GM18502 (cell line): Measurements from ENCODE around the gene PLA2G12B.
"Not testable (repeated sequence)": the region's sequence is repeated elsewhere in the genome, so short reads cannot be mapped to it uniquely, and the experiment has no call there.

ENCODE experiments used
- ATAC-seq: cut with Tn5 transposase; IDR thresholded peaks from one replicate; pipeline ENCODE4 v1.9.1; 2021; ENCODE audit warnings: mild to moderate bottlenecking; ENCODE audit not compliant: unreplicated experiment, poor library complexity

The PLA2G12B gene, protein sequence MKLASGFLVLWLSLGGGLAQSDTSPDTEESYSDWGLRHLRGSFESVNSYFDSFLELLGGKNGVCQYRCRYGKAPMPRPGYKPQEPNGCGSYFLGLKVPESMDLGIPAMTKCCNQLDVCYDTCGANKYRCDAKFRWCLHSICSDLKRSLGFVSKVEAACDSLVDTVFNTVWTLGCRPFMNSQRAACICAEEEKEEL

DNA sequence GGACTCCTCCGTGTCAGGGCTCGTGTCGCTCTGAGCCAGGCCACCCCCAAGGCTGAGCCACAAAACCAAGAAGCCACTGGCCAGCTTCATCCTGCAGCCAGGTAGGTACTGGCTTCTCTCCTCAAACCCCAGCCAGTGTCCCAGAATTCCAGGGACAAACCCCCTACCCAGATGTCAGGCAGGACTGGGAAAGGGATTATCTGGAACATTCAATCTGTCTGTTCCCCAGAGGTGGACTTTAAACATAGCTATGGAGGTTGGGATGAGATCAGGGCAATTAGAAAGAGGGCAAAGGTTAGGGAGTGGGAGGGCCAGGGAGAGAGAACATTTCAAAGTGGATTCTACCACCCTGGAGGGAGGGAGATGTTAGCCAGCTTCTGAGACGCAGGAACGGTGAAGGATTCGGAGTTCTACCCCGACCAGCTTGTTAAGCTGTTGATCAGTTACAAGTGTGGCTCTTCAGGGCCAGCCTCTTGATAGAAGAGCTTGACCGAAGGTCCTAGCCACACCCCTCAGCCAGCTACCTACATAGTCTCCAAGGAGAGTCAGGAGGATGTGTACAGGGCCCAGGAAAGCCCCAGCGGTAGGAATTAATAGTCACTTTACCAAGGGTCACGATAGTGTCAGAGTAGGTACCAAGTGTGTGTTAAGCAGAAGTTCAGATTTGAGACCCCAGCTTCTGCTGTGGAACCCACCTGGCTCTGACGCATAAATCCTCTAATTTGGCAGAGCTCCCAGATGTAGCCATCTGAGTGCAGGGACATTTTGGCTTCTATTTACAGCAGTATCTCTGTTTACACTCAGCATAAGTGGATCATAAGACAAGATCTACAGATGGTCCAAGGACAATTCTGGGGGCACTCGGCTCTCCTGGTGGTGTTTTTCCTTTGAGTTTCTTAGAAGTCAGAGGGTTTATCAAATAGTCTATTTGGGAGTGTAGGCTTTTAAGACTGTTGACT lies at the start of gene PLA2G12B:
Gene PLA2G12B, minus strand, starts transcription at position 211 of the 959 bp plus-strand sequence. Its CDS starts 121 bp downstream, at position 90.
- ATAC-seq: no peak

DNA sequence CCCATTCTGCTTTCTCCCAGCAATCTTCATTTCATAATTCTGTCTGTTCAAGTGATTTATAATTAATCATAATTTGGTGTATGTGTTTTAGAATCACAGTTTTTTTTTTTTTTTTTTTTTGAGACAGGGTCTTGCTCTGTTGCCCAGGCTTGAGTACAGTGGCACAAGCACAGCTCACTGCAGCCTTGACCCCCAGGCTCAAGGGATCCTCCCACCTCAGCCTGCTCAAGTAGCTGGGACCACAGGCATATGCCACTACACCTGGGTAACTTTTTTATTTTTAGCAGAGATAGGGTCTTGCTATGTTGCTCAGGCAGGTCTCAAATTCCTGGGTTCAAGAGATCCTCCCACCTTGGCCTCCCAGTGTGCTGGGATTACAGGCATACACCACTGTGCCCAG lies 49.2 kb upstream of the PLA2G12B start:
- no peak for ATAC-seq

DNA sequence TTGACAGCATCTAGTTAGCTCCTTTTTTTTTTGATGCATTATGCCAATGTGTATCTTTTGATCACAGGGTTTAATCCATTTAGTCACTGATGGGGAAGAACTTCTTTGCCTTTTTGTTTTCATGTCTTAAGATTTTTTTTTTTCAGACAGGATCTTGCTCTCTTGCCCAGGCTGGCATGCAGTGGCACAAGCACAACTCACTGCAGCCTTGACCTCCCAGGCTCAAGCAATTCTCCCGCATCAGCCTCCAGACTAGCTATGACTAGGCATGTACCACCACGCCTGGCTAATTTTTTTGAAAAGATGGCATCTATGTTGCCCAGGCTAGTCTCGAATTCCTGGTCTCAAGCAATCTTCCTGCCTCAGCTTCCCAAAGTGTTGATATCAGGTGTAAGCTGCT lies 46.4 kb upstream of the PLA2G12B start:
- ATAC-seq: no peak

DNA sequence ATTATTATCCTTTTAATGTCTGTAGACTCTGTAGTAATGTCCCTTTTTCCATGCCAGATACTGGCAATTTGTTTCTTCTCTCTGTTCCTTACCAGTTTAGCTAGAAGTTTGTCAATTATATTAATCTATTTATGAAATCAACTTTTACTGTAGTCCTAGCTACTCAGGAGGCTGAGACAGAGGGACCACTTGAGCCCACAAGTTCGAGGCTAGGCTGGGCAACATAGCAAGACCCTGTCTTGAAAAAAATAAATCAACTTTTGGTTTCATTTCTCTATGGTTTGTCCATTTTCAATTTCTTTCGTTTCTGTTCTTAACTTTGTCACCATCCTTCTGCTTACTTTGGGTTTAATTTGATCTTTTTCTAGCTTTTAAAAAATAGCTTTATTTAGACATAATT lies 42.5 kb upstream of the PLA2G12B start:
- no peak for ATAC-seq

DNA sequence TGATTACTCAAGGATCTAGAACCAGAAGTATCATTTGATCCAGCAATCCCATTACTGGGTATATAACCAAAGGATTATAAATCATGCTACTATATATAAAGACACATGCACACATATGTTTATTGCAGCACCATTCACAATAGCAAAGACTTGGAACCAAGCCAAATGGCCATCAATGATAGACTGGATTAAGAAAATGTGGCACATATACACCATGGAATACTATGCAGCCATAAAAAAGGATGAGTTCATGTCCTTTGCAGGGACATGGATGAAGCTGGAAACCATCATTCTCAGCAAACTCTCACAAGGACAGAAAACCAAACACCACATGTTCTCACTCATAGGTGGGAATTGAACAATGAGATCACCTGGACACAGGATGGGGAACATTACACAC lies 40.9 kb upstream of the PLA2G12B start:
- ATAC-seq: not testable (repeated sequence)

DNA sequence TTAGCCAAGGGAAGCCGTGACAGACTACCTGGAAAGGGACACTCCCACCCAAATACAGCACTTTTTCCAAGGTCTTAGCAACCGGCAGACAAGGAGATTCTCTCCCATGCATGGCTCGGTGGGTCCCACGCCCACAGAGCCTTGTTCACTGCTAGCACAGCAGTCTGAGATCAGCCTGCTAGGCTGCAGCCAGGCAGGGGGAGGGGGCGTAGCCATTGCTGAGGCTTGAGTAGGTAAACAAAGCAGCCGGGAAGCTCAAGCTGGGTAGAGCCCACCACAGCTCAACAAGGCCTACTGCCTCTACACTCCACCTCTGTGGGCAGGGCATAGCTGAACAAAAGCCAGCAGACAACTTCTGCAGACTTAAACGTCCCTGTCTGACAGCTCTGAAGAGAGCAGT lies 35.2 kb upstream of the PLA2G12B start:
- not testable (repeated sequence) for ATAC-seq

DNA sequence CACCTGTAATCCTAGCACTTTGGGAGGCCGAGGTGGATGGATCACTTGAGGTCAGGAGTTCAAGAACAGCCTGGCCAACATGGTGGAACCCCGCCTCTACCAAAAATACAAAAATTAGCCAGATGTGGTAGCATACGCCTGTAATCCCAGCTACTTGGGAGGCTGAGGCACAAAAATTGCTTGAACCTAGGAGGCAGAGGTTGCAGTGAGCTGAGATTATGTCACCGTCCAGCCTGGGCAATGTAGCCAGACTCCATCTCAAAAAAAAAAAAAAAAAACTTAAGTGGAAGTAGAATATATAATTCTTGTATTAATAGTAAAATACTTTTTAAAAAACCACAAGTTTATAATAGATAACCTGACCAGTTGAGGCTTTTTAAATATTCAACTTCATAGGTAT lies 30.0 kb upstream of the PLA2G12B start:
- not testable (repeated sequence) for ATAC-seq

DNA sequence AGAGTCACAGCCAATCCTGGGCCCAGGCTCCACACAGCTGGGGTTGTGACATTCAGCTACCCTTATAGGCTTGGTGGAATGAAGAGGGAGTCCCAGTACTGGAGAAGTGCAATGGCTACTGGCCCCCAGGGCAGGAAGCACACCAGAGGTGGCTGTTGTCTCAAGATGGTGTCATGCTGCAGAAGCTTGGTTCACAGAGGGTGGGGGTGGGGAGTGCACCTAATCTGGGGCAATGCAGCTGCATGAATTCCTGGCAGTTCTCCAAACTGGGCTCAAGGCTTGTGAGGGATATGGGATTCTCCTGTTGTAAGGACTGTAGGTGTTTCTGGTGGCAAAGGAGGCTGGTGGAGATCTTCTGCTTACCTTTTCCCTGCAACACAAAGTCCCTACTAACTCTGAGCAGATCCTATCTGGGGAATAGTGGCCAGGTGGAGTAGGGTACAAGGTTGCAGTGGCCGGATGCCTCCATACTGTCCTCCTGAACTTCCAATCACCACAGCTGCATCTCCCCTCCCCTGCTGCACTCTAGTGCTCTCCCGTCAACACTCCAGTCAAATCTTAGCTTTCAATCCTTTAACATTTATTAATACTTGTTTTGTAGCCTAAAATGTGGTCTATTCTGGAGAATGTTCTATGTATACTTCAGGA lies 27.4 kb upstream of the PLA2G12B start:
- ATAC-seq: no peak

DNA sequence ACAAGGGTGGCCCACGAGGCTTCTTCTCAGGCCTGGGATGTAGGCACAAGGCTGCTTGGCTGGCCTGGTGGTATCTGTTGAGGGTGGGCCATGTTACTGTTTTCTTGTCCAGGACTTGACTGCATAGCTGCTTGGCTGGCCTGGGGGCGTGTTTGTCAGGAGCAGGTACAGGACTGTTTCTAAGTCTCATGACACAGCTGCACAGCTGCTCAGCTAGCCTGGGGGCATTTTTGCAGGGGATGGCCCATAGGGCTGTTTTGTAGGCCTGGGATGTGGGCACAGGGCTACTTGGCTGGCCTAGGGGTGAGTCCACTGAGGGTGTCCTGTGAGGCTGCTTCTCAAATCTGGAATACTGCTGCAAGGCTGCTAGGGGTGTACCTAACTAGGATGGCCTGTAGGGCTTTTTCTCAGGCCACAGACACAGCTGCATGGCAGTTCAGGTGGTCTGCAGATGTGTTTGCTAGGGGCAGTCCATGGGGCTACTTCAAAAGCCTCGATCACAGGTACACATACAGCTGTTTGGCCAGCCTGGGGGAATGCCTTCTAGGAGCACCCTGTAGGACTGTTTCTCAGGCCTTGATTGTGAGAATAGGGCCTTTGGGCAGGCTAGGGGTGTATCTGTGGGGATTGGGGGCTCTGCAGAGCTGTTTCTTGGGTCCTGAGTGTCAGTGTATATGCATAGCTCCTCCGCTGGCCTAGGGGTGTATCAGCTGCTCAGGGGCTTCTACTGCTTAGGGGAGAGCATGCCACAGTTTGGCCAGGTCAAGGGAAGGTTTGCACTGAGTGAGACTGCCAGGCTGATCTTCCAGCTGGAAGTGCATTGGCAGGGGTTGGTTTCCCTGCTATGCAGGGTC lies 26.6 kb upstream of the PLA2G12B start:
- no peak for ATAC-seq

DNA sequence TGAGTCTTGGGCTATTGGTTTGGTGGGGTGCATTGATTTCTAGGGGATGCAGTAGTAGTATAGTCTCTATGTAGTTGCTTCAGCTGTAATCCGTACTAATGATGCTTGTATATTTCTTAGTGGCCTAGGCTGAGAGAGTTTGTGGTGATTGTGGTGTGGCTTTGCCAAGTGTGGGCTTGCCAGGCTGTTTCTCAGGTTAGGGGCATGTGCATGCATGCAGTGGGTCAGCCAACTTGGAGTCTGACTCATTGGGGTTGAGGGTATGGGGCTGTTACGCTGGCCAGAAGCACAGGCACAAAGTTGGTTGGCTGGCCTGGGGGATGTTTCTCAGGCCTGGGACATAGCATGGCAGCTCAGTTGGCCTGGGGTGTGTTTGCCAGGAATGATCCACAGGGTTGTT lies 25.7 kb upstream of the PLA2G12B start:
- no peak for ATAC-seq

DNA sequence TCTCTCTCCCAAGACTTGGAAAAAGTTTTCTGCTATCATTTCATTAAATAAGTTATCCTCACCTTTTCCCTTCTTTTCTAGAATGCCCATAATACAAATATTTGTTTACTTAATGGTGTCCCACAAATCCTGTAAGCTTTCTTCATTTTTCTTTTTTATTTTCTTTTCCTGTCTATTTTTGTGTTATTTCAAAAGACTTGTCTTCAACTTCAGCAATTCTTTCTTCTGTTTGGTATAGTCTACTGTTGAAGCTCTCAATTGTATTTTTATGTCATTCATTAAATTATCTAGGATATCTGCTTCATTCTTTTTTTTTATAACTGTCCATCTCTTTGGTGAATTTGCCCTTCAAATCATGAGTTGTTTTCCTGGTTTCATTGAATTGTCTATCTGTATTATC lies 25.1 kb upstream of the PLA2G12B start:
- ATAC-seq: no peak

DNA sequence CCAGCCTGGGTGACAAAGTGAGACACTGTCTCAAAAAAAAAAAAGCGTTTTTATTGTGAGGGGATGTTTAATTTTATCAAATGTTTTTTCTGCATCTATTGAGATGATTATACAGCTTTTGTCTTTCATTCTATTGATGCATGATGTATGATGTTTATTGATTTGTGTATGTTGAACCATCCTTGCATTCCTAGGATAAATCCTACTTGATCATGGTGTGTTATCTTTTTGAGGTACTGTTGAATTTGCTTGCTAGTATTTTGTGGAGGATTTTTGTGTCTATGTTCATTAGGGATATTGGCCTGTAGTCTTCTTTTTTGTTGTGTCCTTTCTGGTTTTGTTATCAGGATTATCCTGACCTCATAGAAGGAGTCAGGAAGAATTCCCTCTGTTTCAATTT lies 22.3 kb upstream of the PLA2G12B start:
- ATAC-seq: no peak

DNA sequence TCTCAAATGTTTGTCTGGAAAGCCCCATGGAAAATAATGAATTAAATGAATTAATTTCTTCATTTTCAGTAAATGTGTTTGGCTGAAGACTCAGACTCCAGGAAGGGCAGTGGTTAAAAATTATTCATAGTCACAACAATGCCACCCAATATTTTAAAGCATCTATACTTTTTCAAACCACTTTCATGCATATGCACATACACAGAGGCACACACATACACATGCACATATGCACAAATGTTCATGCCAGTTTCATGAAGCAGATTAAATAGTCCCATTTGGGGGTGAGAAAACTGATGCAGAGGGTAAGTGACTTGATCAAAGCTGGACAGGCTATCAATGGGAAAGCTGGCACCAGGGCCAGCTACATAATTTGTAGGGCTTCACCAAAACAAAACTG lies 1.4 kb upstream of the PLA2G12B start:
- no peak for ATAC-seq

DNA sequence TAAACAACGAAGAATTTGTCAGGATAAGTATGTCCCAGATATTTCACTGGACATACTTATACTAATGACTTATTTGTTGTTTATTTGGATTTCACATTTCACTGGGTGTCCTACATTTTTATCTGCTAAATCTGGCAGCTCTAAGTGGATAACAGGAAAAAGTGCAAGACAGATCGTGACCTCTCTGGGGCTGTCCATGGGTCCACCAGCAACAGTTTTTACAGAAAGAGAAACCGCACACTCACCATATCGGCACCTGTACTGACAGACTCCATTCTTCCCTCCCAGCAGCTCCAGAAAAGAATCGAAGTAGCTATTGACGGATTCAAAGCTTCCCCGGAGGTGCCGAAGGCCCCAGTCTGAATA lies 393 bp downstream of the PLA2G12B start:
- ATAC-seq: no peak

DNA sequence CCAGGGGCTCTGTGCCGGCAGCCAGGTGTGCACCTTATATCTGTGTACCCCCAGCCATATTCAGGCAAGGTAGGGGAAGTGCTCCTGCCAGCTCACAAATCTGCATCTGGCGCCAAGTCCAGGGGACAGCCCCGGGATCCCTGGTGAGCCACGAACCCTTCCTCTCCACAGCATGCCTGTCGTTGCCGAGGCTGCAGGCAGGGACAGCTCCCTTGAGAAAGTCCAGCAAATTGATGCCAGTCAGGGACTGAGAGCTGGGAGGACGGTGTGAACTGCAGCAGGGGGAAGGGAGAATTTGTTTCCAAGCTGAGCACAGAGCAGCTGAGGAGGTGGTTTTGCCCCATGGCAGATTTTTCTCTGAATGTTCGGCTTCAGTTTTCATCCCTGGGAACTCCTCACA lies 919 bp downstream of the PLA2G12B start:
- no peak for ATAC-seq

DNA sequence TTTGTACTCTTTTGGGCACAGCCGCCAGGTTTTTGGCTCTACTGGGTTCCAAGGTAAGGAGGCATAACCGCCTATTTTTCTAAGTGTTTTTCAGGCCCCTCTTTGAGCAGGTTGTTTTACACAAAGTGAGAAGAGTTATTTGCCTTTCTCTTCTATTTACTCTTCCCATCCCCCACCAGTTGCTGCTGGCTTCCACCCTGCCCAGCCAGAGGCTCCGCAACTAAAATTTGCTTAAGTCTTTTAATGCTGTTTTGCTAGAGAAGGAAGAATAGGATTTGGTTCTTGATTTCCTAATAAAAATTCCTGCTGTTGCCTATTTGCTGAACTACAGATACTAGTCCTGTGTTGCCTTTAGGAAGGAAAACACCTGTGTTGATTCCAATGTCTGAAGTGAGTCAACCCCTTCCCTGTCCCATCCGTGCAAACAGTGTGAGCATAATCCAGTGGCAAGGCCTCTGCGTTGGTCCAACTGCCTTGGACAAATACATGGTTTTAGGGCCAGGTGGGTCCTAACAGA lies 1.9 kb downstream of the PLA2G12B start:
- no peak for ATAC-seq

DNA sequence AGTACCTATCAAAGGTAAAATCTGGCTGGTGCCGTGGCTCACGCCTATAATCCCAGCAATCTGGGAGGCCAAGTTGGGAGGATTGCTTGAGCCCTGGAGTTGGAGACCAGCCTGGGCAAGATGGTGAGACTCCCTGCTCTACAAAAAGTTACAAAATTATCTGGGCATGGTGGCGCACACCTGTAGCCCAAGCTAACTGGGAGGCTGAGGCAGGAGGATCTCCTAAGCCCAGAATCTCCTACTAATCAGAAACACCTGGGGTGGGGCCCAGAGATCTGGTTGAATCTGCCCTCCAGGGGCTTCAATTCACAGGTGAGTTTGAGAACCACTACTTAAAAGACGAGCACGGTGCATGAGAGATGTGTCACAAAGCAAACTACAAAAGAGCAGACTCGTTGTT lies 2.4 kb downstream of the PLA2G12B start:
- ATAC-seq: no peak

DNA sequence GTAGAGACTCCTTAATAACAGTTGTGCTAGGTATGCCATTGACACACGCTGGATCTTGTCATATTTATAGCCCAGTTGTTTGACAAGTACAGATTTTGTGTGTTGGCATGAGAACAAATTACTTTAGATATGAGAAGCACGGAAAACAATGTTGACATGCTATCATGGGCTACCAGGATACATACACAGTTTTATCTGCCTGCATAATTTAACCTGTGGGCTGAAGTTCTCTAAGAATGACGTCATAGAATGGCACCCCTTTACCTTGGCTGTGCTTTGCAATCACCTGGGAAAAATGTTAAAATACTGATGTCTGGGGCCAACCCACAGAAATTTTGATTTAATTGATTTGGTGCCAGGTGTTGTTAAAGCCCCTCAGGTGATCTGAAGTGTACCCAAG lies 2.8 kb downstream of the PLA2G12B start:
- no peak for ATAC-seq

DNA sequence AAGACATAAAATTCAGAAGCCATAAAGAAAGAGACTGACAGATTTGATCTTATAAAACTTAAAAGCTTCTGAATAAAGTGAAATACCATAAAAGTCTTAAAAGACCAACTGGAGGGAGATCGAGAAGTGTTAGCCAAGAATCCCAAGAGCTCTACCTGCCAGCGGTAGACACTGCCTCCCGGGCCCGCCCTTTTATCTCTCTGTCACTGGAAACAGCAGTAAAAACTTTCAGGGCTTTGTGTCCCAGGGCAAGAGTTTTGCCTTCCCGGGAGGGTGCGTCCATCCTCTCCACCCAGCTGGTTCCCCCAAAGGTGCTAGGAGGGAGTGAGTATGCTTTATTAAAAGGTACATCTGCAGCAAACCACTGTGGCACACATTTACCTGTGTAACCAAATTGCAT lies 5.8 kb downstream of the PLA2G12B start:
- no peak for ATAC-seq

DNA sequence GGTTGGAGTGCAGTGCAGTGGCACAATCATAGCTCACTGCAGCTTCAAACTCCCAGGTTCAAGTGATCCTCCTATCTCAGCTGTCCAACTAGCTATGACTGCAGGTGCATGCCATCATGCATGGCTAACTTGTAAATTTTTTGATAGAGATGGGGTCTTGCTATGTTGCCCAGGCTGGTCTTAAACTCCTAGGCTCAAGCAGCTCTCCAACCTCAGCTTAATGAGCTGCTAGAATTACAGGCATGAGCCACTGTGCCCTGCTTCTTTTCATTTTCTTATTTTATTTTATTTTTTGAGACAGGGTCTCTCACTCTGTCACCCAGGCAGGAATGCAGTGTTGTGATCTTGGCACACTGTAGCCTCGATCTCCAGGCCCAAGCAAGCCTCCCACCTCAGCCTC lies 7.6 kb downstream of the PLA2G12B start:
- no peak for ATAC-seq
